HG03175 (cell line): ENCODE results near the gene CTXN1.
"Not testable (repeated sequence)": the region's sequence is repeated elsewhere in the genome, so short reads cannot be mapped to it uniquely, and the experiment has no call there.

Experiments used
- ATAC-seq: cut with Tn5 transposase; IDR thresholded peaks from one replicate; pipeline ENCODE4 v1.9.1; 2021; ENCODE audit warnings: mild to moderate bottlenecking, moderate library complexity; ENCODE audit not compliant: unreplicated experiment

CTXN1 gene

GRCh38 chr19:7947939-7948338 is 22.0 kb upstream of the CTXN1 start:
- ATAC-seq = no peak

DNA sequence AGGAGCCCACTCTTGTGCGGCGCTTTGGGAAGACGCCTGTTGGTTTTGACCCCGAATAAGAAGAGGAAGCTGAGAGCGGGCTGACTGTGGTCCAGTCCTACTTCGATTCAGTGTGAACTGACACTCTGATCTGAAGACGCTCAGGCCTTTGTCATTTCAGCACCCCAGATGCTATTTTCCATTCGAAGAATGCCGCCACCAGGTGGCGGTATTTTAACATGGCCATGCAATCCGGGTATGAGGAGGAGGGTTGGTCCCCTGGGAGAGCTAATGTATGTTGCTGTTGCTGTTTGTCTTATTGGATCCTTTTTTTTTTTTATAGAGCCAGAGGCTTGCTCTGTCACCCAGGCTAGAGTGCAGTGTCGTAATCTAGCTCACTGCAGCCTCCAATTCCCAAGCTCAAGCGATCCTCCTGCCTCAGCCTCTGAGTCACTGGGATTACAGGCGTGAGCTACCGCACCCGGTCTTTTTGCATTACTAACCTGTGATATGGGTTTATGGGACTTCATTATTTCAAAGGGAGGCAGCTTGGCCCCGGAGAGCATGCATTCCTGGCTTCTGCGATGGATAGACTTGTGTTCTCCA is 18.3 kb upstream of the CTXN1 start:
- ATAC-seq = peak; percentile 32

- peak; percentile 97 for ATAC-seq
These were observed 17.7 kb upstream of the CTXN1 start, which contains the start of gene TIMM44 for GRCh38 chr19:7943444-7944176. TIMM44 (minus strand) TSS chr19:7943666; CDS start chr19:7943651, 15 bp downstream.

DNA sequence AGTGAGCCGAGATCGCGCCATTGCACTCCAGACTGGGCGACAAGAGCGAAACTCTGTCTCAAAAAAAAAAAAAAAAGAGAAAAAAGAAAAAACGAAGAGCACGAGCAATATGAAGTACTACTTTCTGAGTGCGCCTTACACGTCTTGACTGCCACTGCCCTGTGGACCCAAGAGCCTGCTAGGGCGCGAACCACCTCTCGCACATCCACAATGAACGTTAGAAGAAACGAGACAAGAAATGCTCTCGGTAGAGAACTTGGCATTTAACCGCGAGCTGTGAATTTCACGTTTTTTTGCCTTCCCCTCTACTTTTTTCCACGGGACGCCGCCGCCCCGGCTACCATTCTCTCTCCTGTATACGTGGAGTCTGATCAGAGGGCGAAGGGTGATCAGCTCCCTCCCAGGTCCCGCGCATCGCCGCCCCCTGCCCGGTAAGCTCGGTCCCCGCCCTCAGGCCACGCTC is 17.1 kb upstream of the CTXN1 start:
- peak; percentile 12 for ATAC-seq

- no peak for ATAC-seq
These were observed 16.1 kb upstream of the CTXN1 start for GRCh38 chr19:7941895-7942596.

DNA sequence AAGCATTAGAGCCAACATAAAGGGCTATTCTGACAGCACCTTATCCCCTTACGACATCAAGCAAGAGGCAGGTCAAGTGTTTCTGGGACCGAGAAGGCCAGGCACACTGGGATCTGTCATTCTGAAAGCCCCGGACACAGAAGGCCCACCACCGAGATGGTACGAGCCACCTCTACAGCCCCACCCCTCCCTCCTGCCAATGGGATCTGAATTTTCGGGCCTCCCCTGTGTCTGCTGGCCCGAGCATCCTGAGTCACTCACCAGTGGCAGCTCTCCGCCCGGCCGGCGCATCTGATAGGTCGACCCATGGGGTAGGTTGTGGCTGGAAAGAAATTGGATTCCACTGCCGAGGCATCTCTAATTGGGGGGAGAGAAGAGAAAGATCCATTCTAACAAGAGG is 14.9 kb upstream of the CTXN1 start:
- ATAC-seq = no peak

DNA sequence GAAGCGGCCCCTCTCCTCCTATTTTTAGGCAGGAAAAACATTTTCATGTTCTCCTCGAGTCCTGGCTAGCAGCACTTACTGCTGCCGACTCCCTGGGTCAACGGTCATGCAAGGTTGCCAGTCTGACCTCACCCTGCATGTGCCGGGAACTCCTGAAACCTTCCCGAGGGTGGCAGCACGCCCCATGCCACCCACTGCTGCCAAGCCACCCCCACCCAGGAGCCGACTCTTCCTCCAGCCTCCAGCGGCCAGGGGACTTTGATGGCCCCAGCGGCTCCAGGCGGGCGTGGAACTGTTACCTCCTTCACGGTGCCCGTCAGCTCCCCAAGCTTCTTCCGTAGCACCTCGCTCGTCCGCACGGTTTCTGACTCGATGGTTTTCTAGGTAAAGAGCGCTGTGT is 8.8 kb upstream of the CTXN1 start:
- no peak for ATAC-seq

DNA sequence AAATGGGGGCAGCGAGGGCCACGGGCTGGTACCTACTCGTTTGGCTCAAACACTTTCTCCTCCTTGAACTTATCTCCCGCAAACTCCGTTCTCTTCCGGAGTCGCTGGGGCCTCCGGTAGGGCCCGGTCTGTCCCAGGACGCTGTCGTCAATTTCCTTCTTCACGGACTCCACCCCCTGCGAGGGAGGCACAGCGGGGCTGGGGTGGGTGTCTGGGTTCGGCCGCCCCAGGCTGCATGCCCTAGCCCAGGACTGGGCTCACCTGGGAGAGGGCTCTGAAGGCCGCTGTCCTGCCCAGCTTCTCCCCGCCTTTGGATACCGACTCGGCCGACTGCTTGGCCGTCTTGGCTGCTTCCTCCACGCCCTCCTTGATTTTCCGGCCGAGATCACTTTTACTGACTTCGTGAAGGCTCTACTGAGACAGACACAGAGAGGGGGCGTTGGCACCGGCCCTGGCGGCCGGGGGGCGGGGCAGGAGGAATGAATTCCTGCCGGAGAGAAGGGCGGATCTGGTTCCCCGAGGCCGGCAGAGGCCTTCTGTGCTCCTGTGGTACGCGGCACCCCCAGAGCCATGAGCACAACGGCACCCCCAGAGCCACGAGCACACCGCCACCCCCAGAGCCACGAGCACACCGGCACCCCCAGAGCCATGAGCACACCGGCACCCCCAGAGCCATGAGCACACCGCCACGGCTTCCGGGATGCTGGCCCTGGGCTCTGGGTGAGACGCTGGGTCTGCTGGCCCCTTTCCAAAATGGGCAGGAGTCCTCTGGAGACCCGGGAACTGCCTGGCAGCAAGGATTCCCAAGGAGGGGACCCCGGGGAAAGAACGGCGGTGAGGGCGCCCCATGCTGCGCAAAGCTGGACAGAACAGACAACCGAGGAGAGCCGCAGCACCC is 8.1 kb upstream of the CTXN1 start:
- ATAC-seq = no peak

GRCh38 chr19:7933411-7933810 is 7.5 kb upstream of the CTXN1 start:
- ATAC-seq = no peak

- ATAC-seq = no peak
These were observed 7.0 kb upstream of the CTXN1 start for GRCh38 chr19:7932930-7933300.

GRCh38 chr19:7932276-7932929 is 6.5 kb upstream of the CTXN1 start:
- no peak for ATAC-seq

- no peak for ATAC-seq
These were observed 5.5 kb upstream of the CTXN1 start for GRCh38 chr19:7931221-7932061.

- ATAC-seq = no peak
These were observed 4.8 kb upstream of the CTXN1 start for GRCh38 chr19:7930765-7931164.

- ATAC-seq = not testable (repeated sequence)
These were observed 4.1 kb upstream of the CTXN1 start for GRCh38 chr19:7930030-7930429.

- ATAC-seq = no peak
These were observed 3.1 kb upstream of the CTXN1 start for GRCh38 chr19:7928741-7929701.

- ATAC-seq = no peak
These were observed 2.4 kb upstream of the CTXN1 start for GRCh38 chr19:7928334-7928706.

DNA sequence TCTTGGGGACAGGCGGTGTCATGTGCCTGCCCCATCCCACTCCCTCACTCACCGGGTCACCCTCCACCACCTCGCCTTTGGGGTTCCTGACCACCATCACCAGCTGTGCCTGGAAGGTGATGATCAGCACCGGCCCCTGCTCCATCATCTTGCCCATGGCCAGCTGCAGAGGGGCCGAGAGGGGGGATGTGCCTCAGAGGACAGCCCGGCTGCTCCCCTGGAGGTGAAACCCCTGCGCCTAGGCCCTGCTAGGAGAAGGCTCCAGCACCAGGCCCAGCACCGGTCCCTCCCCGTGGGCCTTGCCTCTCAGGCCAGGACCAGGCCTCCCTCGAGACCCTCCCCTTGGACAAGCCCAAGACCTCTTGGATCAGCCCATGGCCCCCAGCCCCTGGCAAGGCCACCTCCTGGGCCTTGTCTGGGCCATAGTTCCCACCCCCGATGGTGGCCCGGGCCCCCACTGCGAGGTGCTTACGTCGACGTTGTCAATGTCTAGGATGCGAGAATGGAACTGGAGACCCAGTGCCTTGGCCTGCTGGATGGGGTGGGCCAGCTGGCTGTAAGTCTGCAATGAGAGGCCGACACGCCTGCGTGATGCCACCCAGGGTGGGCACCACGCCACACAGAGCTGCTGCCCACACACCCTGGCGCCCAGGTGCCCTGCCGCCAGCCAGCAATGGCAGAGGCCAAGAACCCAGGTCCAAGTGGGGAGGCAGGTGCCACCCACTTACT is 1.8 kb upstream of the CTXN1 start:
- ATAC-seq = no peak
